Measurements from ENCODE around the gene RTBDN.
A peak's percentile ranks its signal among the peaks of the same experiment; 100 is the strongest.
"Not testable (repeated sequence)": the region's sequence is repeated elsewhere in the genome, so short reads cannot be mapped to it uniquely, and the experiment has no call there.

RTBDN gene

DNA sequence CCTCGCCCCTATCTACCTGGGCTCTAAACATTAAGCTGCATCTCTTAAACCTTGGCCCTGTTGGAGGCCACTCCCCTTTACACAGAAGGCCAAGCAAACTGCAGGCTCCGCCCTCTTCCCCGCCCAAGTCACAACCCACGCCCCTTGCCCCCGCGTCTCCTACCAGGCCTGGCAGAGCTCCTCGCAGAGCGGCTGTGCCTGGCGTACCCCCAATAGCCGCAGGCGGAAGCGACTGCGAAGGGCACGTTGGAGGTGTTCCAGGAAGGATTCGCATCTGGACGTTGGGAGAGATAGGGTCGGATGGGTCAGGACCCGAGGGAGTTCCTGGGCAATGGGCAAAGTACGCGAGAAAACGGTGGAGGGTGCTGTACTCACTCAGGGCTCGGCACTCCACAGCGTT is 5.9 kb downstream of the RTBDN start:
- peak overlapping the region; percentile 51 for H3K27ac ChIP-seq
- no peak for TF ChIP-seq ZFX (IDR thresholded peaks at IDR 0.05; ENCODE audit: borderline replicate concordance)
- TF ChIP-seq, protein P1, sequence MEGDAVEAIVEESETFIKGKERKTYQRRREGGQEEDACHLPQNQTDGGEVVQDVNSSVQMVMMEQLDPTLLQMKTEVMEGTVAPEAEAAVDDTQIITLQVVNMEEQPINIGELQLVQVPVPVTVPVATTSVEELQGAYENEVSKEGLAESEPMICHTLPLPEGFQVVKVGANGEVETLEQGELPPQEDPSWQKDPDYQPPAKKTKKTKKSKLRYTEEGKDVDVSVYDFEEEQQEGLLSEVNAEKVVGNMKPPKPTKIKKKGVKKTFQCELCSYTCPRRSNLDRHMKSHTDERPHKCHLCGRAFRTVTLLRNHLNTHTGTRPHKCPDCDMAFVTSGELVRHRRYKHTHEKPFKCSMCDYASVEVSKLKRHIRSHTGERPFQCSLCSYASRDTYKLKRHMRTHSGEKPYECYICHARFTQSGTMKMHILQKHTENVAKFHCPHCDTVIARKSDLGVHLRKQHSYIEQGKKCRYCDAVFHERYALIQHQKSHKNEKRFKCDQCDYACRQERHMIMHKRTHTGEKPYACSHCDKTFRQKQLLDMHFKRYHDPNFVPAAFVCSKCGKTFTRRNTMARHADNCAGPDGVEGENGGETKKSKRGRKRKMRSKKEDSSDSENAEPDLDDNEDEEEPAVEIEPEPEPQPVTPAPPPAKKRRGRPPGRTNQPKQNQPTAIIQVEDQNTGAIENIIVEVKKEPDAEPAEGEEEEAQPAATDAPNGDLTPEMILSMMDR (IDR thresholded peaks at IDR 0.05), result no peak; the same call in 1 of the 2 replicates

DNA sequence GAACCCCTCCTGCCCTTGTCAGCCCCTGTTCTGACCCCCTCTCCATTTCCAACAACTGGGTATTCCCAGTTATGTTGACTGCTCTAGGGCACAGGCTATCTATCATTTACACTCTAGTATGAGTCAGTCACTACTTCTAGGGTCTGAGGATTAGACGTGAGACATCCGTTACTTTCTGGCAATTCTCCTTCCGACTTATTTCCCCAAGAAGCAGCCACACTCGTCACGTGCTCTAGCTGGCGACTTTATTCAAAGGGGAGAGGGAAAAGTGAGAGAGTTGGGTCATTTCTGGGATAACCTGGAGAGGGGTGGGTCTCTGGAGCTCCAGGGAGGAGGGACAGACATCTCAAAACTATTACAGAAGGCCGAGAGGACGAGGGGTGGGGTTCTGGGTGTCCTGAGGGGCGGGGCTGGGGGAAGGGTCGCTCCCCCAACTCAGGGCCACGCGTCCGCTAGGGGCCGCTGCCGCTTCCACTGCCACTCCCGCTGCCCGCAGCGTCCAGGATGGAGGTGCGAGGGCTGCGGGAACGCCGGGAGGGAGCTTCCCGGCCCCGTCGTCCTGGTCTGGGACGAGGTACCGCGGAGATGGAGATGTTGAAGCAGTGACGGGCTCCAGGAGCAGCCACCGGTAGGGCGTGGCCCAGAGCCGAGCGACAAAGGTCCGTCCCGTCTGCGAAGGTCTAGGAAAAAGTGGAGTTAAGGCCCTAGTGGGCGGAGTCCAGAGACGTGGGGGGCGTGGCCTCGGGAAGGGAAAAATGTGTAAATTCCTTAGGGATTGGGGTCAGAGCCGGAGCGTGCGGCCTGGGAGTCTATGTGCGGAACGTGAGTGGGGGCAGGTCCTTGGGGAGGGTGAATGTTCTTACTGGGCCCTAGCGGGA is 8.9 kb downstream of the RTBDN start:
- no peak overlapping the region for H3K27ac ChIP-seq
- TF ChIP-seq, protein P1 (IDR thresholded peaks at IDR 0.05), result peak; percentile 86
- TF ChIP-seq ZFX (IDR thresholded peaks at IDR 0.05; ENCODE audit: borderline replicate concordance), result no peak

DNA sequence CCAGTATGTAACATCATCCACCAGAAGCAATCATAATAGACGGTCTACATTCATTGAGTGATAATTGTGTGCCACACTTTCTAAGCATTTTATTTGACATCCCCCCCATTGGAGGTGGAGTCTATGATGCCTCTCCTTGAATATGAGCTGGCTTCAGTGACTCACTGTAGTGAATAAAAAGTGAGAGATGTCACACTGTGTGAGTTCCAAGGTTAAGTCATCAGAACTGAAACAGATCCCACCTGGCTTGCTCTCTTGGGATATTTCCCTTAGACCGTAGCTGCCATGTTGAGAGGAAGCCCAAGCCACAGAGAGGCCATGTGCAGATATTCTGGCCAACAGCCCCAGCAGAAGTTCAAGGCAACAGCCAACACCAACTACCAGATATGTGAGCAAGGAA is 12.6 kb downstream of the RTBDN start:
- TF ChIP-seq, protein P1 (IDR thresholded peaks at IDR 0.05), result no peak
- no peak for TF ChIP-seq ZFX (IDR thresholded peaks at IDR 0.05; ENCODE audit: borderline replicate concordance)
- H3K27ac ChIP-seq, result no peak overlapping the region

DNA sequence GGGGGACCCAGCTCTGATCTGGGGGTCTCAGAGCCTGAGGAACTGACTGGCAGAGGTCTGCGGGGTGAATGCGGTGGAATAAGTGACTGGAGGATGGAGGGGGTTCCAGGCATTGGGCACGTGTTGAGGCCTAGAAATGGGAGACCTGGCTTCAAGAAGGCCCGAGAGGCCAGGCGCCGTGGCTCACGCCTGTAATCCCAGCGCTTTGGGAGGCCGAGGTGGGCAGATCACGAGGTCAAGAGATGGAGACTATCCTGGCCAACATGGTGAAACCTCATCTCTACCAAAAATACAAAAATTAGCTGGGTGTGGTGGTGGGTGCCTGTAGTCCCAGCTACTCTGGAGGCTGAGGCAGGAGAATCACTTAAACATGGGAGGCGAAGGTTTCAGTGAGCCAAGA is 16.6 kb downstream of the RTBDN start:
- H3K27ac ChIP-seq, result not testable (repeated sequence)

DNA sequence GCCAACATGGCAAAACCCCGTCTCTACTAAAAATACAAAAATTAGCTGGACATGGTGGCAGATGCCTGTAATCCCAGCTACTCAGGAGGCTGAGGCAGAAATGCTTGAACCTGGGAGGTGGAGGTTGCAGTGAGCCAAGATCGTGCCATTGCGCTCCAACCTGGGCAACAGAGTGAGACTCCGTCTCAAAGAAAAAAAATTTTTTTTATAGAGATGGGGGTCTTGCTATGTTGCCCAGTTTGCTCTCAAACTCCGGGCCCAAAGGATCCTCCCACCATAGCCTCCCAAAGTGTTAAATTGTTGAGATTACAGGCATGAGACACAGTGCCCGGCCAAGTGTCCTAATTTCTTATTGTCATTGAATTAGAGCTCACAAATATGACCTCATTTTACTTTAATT is 17.2 kb downstream of the RTBDN start:
- H3K27ac ChIP-seq, result not testable (repeated sequence)

DNA sequence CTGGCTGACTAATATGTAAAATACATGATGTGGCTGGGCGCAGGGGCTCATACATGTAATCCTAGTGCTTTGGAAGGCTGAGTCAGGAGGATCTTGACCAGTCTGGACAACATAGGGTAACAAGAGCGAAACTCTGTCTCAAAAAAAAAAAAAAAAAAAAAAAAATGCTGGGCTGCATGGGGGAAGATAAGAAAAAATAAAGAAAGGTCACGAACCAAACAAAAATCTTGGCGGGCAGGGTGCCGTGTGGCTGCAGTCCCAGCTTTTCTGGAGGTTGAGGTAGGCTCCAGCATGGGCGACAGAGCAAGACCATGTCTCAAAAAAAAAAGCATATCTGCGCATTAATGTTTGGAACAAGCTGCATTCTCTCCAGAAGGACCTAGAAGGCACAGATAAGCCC is 19.3 kb downstream of the RTBDN start:
- H3K27ac ChIP-seq, result no peak overlapping the region
- TF ChIP-seq, protein P1 (IDR thresholded peaks at IDR 0.05), result no peak
- TF ChIP-seq ZFX (IDR thresholded peaks at IDR 0.05; ENCODE audit: borderline replicate concordance), result no peak

DNA sequence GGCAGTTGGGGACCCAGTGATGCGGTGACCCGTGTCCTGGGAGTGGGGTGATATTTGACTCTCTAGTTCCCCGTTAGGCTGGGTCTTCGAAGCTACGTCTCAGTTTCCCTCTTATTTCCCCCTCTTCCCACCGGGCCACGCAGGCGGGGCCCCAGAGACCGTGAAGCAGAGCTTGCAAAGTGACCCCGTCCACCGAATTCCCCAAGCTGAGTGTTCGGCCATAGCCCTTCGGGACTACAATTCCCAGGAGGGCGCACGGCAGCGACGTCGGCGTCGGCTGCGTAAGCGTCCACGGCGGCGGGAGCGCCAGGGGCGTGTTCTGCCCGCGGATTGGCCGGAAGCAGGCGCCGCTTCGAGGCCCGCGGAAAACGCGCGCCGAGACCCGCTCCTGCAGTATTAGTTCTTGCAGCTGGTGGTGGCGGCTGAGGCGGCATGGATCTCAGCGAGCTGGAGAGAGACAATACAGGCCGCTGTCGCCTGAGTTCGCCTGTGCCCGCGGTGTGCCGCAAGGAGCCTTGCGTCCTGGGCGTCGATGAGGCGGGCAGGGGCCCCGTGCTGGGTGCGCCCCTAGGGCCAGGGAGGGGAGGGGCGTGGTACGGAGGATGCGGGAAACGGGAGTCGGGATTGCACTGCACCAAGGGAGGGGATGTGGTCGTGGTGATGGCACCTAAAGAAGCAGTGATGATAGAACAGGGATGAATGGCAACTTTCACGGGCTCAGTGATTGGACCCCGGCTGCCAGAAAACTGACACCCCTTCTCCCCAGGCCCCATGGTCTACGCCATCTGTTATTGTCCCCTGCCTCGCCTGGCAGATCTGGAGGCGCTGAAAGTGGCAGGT is 27.9 kb downstream of the RTBDN start, which contains the start of gene RNASEH2A:
TSS of gene RNASEH2A (plus strand) at position 343 of the 840 bp plus-strand sequence. CDS start at position 433, 90 bp downstream.
- TF ChIP-seq ZFX (IDR thresholded peaks at IDR 0.05; ENCODE audit: borderline replicate concordance), result no peak
- TF ChIP-seq, protein P1 (IDR thresholded peaks at IDR 0.05), result no peak
- peak within 1 kb of the TSS; percentile 75 for H3K27ac ChIP-seq

DNA sequence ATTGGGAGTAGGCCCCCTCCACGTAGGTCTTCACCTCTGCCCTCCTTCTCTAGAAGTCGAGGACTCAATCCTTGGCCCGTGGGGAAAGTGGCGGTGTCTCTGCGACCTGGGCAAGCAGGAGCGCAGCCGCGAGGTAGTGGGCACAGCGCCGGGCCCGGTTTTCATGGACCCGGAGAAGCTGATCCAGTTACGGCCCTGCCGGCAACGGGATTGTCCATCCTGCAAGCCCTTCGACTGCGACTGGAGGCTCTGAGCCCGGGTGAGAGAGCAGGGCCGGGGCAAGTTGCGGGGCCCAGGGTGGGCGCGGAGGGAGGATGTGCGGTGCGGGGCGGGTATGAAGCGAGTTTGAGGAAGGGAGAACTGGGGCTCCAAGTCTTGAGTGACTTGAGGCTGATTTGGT is 30.3 kb downstream of the RTBDN start:
- TF ChIP-seq ZFX (IDR thresholded peaks at IDR 0.05; ENCODE audit: borderline replicate concordance), result no peak
- TF ChIP-seq, protein P1 (IDR thresholded peaks at IDR 0.05), result no peak
- H3K27ac ChIP-seq, result no peak overlapping the region
